Prostate gland (tissue), 2 donors: ENCODE results near the gene ZNF638.

Experiments used
- CTCF ChIP-seq, 4 experiments: fragments of 200-600 bp in 2 of 4; fragments of 450-650 bp in 2 of 4; sonication (generic) in 2 of 4; IDR thresholded peaks; 1 replicate in 3 of 4; 2 replicates in 1 of 4; pipeline ENCODE4 v1.5.1; 2016 to 2019; ENCODE audit warnings: antibody characterized with exemption in 4 of 4, mild to moderate bottlenecking in 2 of 4, moderate library complexity in 2 of 4
- POLR2A ChIP-seq: fragments of 450-650 bp; IDR thresholded peaks from one replicate; pipeline ENCODE4 v1.6.1; 2016; ENCODE audit warnings: antibody characterized with exemption, mild to moderate bottlenecking
- POLR2AphosphoS5 ChIP-seq: sonication (generic); formaldehyde crosslinking; IDR thresholded peaks from one replicate; pipeline ENCODE4 v1.6.1; 2017; ENCODE audit warnings: antibody characterized with exemption

GRCh38 chr2:71460056-71460455, 128.5 kb downstream of the ZNF638 start:
- TF ChIP-seq CTCF (IDR thresholded peaks at IDR 0.05) (no peak), POLR2AphosphoS5 (no peak), POLR2A (no peak)
